K562 (cell line): ENCODE data around the gene SIRPB2. TPM values are rescaled to one million over a fixed set of nuclear protein-coding genes. Genes with fewer than 3 reads are reported as not detected.

Experiments
- ARID1B ChIP-seq: fragments of 450-650 bp; IDR thresholded peaks from 2 replicates; pipeline ENCODE4 v1.6.1; 2016; ENCODE audit warnings: antibody characterized with exemption, mild to moderate bottlenecking, inconsistent platforms
- ARID4B ChIP-seq: sonication (generic); formaldehyde crosslinking; IDR thresholded peaks from 2 replicates; pipeline ENCODE4 v1.8.0; 2022; ENCODE audit warnings: mild to moderate bottlenecking, missing genetic modification reagents
- ASH1L ChIP-seq: fragments of 450-650 bp; IDR thresholded peaks from 2 replicates; pipeline ENCODE4 v1.6.1; 2018; ENCODE audit warnings: borderline replicate concordance, mild to moderate bottlenecking, low read depth; ENCODE audit not compliant: partially characterized antibody
- CBFA2T3 ChIP-seq: fragments of 450-650 bp; IDR thresholded peaks from 2 replicates; pipeline ENCODE4 v1.6.1; 2017
- CBX2 ChIP-seq: fragments of 200-600 bp; sonication (generic); IDR thresholded peaks from one replicate; pipeline ENCODE4 v1.6.1; 2012; ENCODE audit warnings: mild to moderate bottlenecking, low read length, inconsistent platforms; ENCODE audit not compliant: insufficient read depth, poor library complexity, severe bottlenecking
- CHD2 ChIP-seq: IDR thresholded peaks from 2 replicates; pipeline ENCODE4 v1.6.1; 2011; ENCODE audit warnings: low read depth, low read length
- GABPA ChIP-seq: fragments of 200-800 bp; sonication (Bioruptor generic); conservative IDR thresholded peaks from 2 replicates; pipeline ENCODE4 v1.6.1; 2016; ENCODE audit warnings: low read depth, missing genetic modification characterization, missing compliant biosample characterization
- KLF10 ChIP-seq: fragments of 250-450 bp; sonication (Bioruptor Pico); IDR thresholded peaks from 2 replicates; pipeline ENCODE4 v1.6.1; 2021; ENCODE audit warnings: matching md5 sums
- MEIS2 ChIP-seq: fragments of 450-650 bp; IDR thresholded peaks from 2 replicates; pipeline ENCODE4 v1.6.1; 2014; ENCODE audit warnings: mild to moderate bottlenecking; ENCODE audit not compliant: partially characterized antibody
- MTA3 ChIP-seq: fragments of 450-650 bp; formaldehyde crosslinking; IDR thresholded peaks from 2 replicates; pipeline ENCODE4 v1.6.1; 2017; ENCODE audit warnings: mild to moderate bottlenecking, borderline replicate concordance
- NBN ChIP-seq: fragments of 450-650 bp; IDR thresholded peaks from 2 replicates; pipeline ENCODE4 v1.6.1; 2016; ENCODE audit warnings: low read depth, mild to moderate bottlenecking
- NCOA2 ChIP-seq, 2 experiments: fragments of 450-650 bp; IDR thresholded peaks; 2 replicates each; pipeline ENCODE4 v1.6.1; 2018; ENCODE audit warnings: mild to moderate bottlenecking in 2 of 2, moderate library complexity in 1 of 2; ENCODE audit not compliant: partially characterized antibody in 2 of 2
- NFRKB ChIP-seq: fragments of 450-650 bp; IDR thresholded peaks from 2 replicates; pipeline ENCODE4 v1.6.1; 2016; ENCODE audit warnings: low read depth
- PHTF2 ChIP-seq: fragments of 250-450 bp; sonication (Bioruptor Pico); IDR thresholded peaks from 2 replicates; pipeline ENCODE4 v1.5.0; 2021; ENCODE audit warnings: mild to moderate bottlenecking
- RAD51 ChIP-seq: fragments of 450-650 bp; IDR thresholded peaks from 2 replicates; pipeline ENCODE4 v1.7.1; 2016; ENCODE audit warnings: low read depth, mild to moderate bottlenecking, borderline replicate concordance
- RBM34 ChIP-seq: fragments of 200-400 bp; formaldehyde crosslinking; IDR thresholded peaks from 2 replicates; pipeline ENCODE4 v1.6.1; 2018; ENCODE audit warnings: low read length, borderline replicate concordance; ENCODE audit not compliant: insufficient read depth
- RHOXF2B ChIP-seq: fragments of 250-450 bp; sonication (Bioruptor Pico); conservative IDR thresholded peaks from 2 replicates; pipeline ENCODE4 v1.5.1; 2021
- SMARCE1 ChIP-seq: fragments of 450-650 bp; IDR thresholded peaks from 2 replicates; pipeline ENCODE4 v1.7.1; 2016; ENCODE audit warnings: mild to moderate bottlenecking
- SREBF2 ChIP-seq: sonication (generic); formaldehyde crosslinking; IDR thresholded peaks from 2 replicates; pipeline ENCODE4 v1.4.0; 2020; ENCODE audit warnings: mild to moderate bottlenecking, missing genetic modification reagents
- TEAD4 ChIP-seq, 2 experiments: sonication (generic) in 1 of 2; formaldehyde crosslinking in 1 of 2; IDR thresholded peaks; 2 replicates each; pipeline versions ENCODE4 v1.6.1 to v1.8.0; 2012 to 2022; ENCODE audit warnings: borderline replicate concordance in 1 of 2, inconsistent platforms in 1 of 2, low read length in 1 of 2, mild to moderate bottlenecking in 1 of 2, missing genetic modification reagents in 1 of 2
- TRIM28 ChIP-seq: fragments of 450-650 bp; IDR thresholded peaks from 2 replicates; pipeline ENCODE4 v1.6.1; 2017
- YBX1 ChIP-seq: fragments of 450-650 bp; IDR thresholded peaks from 2 replicates; pipeline ENCODE4 v1.7.1; 2016; ENCODE audit warnings: mild to moderate bottlenecking
- ZNF766 ChIP-seq: fragments of 200-800 bp; sonication (Bioruptor generic); conservative IDR thresholded peaks from 2 replicates; pipeline ENCODE4 v1.6.1; 2016; ENCODE audit warnings: missing genetic modification characterization, missing compliant biosample characterization
- polyA plus RNA-seq, 8 experiments: library from polyadenylated mRNA; depleted of rRNA in 4 of 8; stranded (reverse) in 5 of 8; unstranded in 3 of 8; fragments of >200 nt; fragmentation: Nextera tagmentation in 2 of 8; fragmentation: Illumina TruSeq in 1 of 8; extraction: Ambion mirVana in 2 of 8; extraction: Trizol in 1 of 8; gene quantifications; 2 replicates each; pipeline versions ENCODE4 v1.2.1 to v1.2.3, GENCODE V29; 2011 to 2014; ENCODE audit warnings: inconsistent platforms in 1 of 8, missing spikeins in 1 of 8
- total RNA-seq, 7 experiments: library from RNA; depleted of rRNA in 6 of 7; stranded (reverse); fragments of >200 nt in 6 of 7; fragmentation: Illumina TruSeq in 2 of 7; extraction: Trizol in 2 of 7; gene quantifications; 2 replicates each; pipeline versions ENCODE4 v1.2.1 to v1.2.3, GENCODE V29; 2011 to 2021; ENCODE audit warnings: low replicate concordance in 1 of 7

SIRPB2 gene
- total and polyA plus RNA-seq, 9 of the 15 experiments (the other 6 are each of a cell fraction or from before 2014, with no cell fraction given), result 0.07 TPM; not detected in 7

- TF ChIP-seq GABPA, result peak; percentile 49; the same call in 1 of the 2 replicates
- TF ChIP-seq SREBF2 (CRISPR knock-in tag), result no peak
- no peak for TF ChIP-seq NBN
- peak; percentile 25; the same call in 1 of the 2 replicates for TF ChIP-seq SMARCE1
- TF ChIP-seq RAD51, result no peak
- TF ChIP-seq ARID1B, result peak; percentile 14; the same call in 1 of the 2 replicates
- TF ChIP-seq PHTF2 (CRISPR knock-in tag), result no peak
- TF ChIP-seq ARID4B, result no peak
- TF ChIP-seq NCOA2 (IDR thresholded peaks at IDR 0.05; ENCODE audit: partially characterized antibody in 2 of 2), result no peak
- 0 out of 2 replicates have a peak, but pooled peaks have one; percentile 11 for TF ChIP-seq CBFA2T3
- TF ChIP-seq TEAD4 (IDR thresholded peaks at IDR 0.05; ENCODE audit: low read length), result peak; percentile 52; the same call in 1 of the 2 replicates
- no peak for TF ChIP-seq TEAD4 (CRISPR knock-in tag; IDR thresholded peaks at IDR 0.05; ENCODE audit: borderline replicate concordance)
- TF ChIP-seq CBX2, result no peak
- TF ChIP-seq ZNF766 (CRISPR knock-in tag), result peak; percentile 58; the same call in 1 of the 2 replicates
- no peak for TF ChIP-seq YBX1
- TF ChIP-seq TRIM28, result no peak
- no peak for TF ChIP-seq CHD2
- no peak for TF ChIP-seq NFRKB
- no peak for TF ChIP-seq ASH1L
- TF ChIP-seq MTA3, result no peak
- TF ChIP-seq RBM34, result no peak
- no peak for TF ChIP-seq RHOXF2B (CRISPR knock-in tag)
- no peak for TF ChIP-seq KLF10 (CRISPR knock-in tag)
- peak; percentile 18 for TF ChIP-seq MEIS2
Observed at GRCh38 chr20:1524004-1524403, 32.8 kb upstream of the SIRPB2 start (continued).
